H1 (cell line): Measurements from ENCODE around the gene NR3C2. TPM values are rescaled to one million over a fixed set of nuclear protein-coding genes. Genes with fewer than 3 reads are reported as not detected.

ENCODE experiments used
- CTCF ChIA-PET: fragments of 300-600 bp; sonication (Branson Sonifier 250); formaldehyde crosslinking; loops from one replicate; lab custom pipeline; 2021; ENCODE audit not compliant: partially characterized antibody; lab: Charles Lee
- POLR2A ChIA-PET: fragments of 300-600 bp; sonication (Branson Sonifier 250); formaldehyde crosslinking; loops from one replicate; lab custom pipeline; 2021; ENCODE audit warnings: inconsistent platforms; ENCODE audit not compliant: partially characterized antibody; lab: Charles Lee
- DNase-seq, 2 experiments: peaks; one replicate each; pipeline versions ENCODE4 v3.0.0 to v3.0.0-alpha.2; 2010 to 2022; ENCODE audit warnings: low spot score in 2 of 2, low read depth in 1 of 2, mixed read lengths in 1 of 2
- FAIRE-seq: peaks from 2 replicates; lab custom pipeline; 2011; peaks lifted over from hg19 to GRCh38; lab: Jason Lieb, UNC
- H2AFZ ChIP-seq: 2 replicates; pipeline ENCODE4 v1.8.1; 2012; ENCODE audit warnings: low read length, inconsistent platforms
- H2AK5ac ChIP-seq: 2 replicates; pipeline ENCODE4 v1.6.1; 2013; ENCODE audit warnings: low read depth, low read length
- H2BK120ac ChIP-seq: replicated peaks from 2 replicates; pipeline ENCODE3; 2013; ENCODE audit warnings: low read depth, low read length, inconsistent platforms
- H2BK12ac ChIP-seq: 2 replicates; pipeline ENCODE4 v1.6.1; 2013; ENCODE audit warnings: low read depth, low read length
- H2BK15ac ChIP-seq: 2 replicates; pipeline ENCODE4 v1.6.1; 2013; ENCODE audit warnings: low read length
- H2BK20ac ChIP-seq: 2 replicates; pipeline ENCODE4 v1.6.1; 2013; ENCODE audit warnings: low read length
- H2BK5ac ChIP-seq: 2 replicates; pipeline ENCODE4 v1.6.1; 2013; ENCODE audit warnings: low read depth, low read length
- H3K14ac ChIP-seq: 2 replicates; pipeline ENCODE4 v1.6.1; 2013; ENCODE audit warnings: inconsistent platforms; ENCODE audit not compliant: insufficient read length
- H3K18ac ChIP-seq: 2 replicates; pipeline ENCODE4 v1.6.1; 2013; ENCODE audit warnings: low read length; ENCODE audit errors: extremely low read depth
- H3K23ac ChIP-seq: 2 replicates; pipeline ENCODE4 v1.6.1; 2013; ENCODE audit warnings: inconsistent platforms; ENCODE audit not compliant: insufficient read length
- H3K23me2 ChIP-seq: 2 replicates; pipeline ENCODE4 v1.6.1; 2013; ENCODE audit warnings: low read depth, low read length
- H3K27ac ChIP-seq: 2 replicates; pipeline ENCODE4 v1.6.1; 2011; ENCODE audit warnings: low read depth, low read length, inconsistent platforms
- H3K27me3 ChIP-seq, 4 experiments: replicated peaks in 1 of 4; 1 replicate in 1 of 4; 2 replicates in 3 of 4; pipeline versions ENCODE4 v1.6.1 to v1.8.1; 2011 to 2013; ENCODE audit warnings: low read length in 3 of 4, mild to moderate bottlenecking in 3 of 4, inconsistent platforms in 2 of 4, mixed read lengths in 2 of 4, moderate library complexity in 1 of 4; ENCODE audit not compliant: control insufficient read depth in 3 of 4, insufficient read depth in 3 of 4; ENCODE audit errors: extremely low read depth in 1 of 4
- H3K36me3 ChIP-seq, 4 experiments: 2 replicates each; pipeline versions ENCODE4 v1.6.1 to v1.8.1; 2011 to 2013; ENCODE audit warnings: mild to moderate bottlenecking in 4 of 4, low read length in 3 of 4, moderate library complexity in 2 of 4, control low read depth in 1 of 4, inconsistent platforms in 1 of 4; ENCODE audit not compliant: insufficient read depth in 4 of 4, control insufficient read depth in 2 of 4
- H3K4ac ChIP-seq: replicated peaks from 2 replicates; pipeline ENCODE3; 2013; ENCODE audit warnings: low read length, low read depth, mixed read lengths, inconsistent platforms; ENCODE audit not compliant: insufficient read length
- H3K4me1 ChIP-seq, 4 experiments: replicated peaks in 1 of 4; 1 replicate in 1 of 4; 2 replicates in 3 of 4; pipeline versions ENCODE4 v1.6.1 to v1.8.1; 2011 to 2013; ENCODE audit warnings: low read length in 3 of 4, inconsistent platforms in 2 of 4, mixed read lengths in 1 of 4; ENCODE audit not compliant: insufficient read depth in 4 of 4, control insufficient read depth in 3 of 4
- H3K4me2 ChIP-seq, 2 experiments: 2 replicates each; pipeline versions ENCODE4 v1.6.1 to v1.8.1; 2011 to 2013; ENCODE audit warnings: low read depth in 2 of 2, low read length in 2 of 2, control low read depth in 1 of 2, inconsistent platforms in 1 of 2, mild to moderate bottlenecking in 1 of 2; ENCODE audit not compliant: insufficient read depth in 1 of 2
- H3K4me3 ChIP-seq, 4 experiments: fragments of 200-600, 300-600 bp in 1 of 4; sonication (generic), shearing (Covaris generic), sonication (Bioruptor Twin) in 1 of 4; 2 replicates each; pipeline versions ENCODE4 v1.5.1 to v1.8.1; 2011 to 2016; ENCODE audit warnings: low read length in 4 of 4, low read depth in 3 of 4, control low read depth in 2 of 4, inconsistent platforms in 2 of 4, mild to moderate bottlenecking in 2 of 4, mixed read lengths in 1 of 4, moderate library complexity in 1 of 4; ENCODE audit not compliant: insufficient read depth in 2 of 4; ENCODE audit errors: extremely low read depth in 1 of 4
- H3K56ac ChIP-seq: replicated peaks from 2 replicates; pipeline ENCODE3; 2013; ENCODE audit warnings: low read depth, mild to moderate bottlenecking, mixed read lengths, low read length, inconsistent platforms; ENCODE audit not compliant: insufficient read length
- H3K79me1 ChIP-seq: 2 replicates; pipeline ENCODE4 v1.6.1; 2013; ENCODE audit warnings: low read depth, low read length, control low read depth
- H3K79me2 ChIP-seq, 2 experiments: 2 replicates each; pipeline versions ENCODE4 v1.6.1 to v1.8.1; 2012 to 2013; ENCODE audit warnings: low read length in 2 of 2, mild to moderate bottlenecking in 2 of 2, inconsistent platforms in 1 of 2; ENCODE audit not compliant: insufficient read depth in 2 of 2, control insufficient read depth in 1 of 2
- H3K9ac ChIP-seq, 4 experiments: replicated peaks in 1 of 4; 1 replicate in 1 of 4; 2 replicates in 3 of 4; pipeline versions ENCODE4 v1.6.1 to v1.8.1; 2011 to 2013; ENCODE audit warnings: low read depth in 3 of 4, low read length in 3 of 4, control low read depth in 2 of 4, mild to moderate bottlenecking in 2 of 4, moderate library complexity in 2 of 4, inconsistent platforms in 1 of 4; ENCODE audit errors: extremely low read depth in 1 of 4
- H3K9me3 ChIP-seq, 2 experiments: 2 replicates each; pipeline versions ENCODE4 v1.6.1 to v1.8.1; 2012 to 2013; ENCODE audit warnings: mild to moderate bottlenecking in 2 of 2, moderate library complexity in 2 of 2, control low read depth in 1 of 2, inconsistent platforms in 1 of 2, low read depth in 1 of 2, low read length in 1 of 2, mixed read lengths in 1 of 2; ENCODE audit not compliant: insufficient read depth in 2 of 2
- H4K20me1 ChIP-seq, 2 experiments: replicated peaks in 1 of 2; 2 replicates each; pipeline versions ENCODE3 to v1.8.1; 2011 to 2013; ENCODE audit warnings: inconsistent platforms in 2 of 2, low read length in 2 of 2, mild to moderate bottlenecking in 1 of 2; ENCODE audit not compliant: insufficient read depth in 2 of 2, control insufficient read depth in 1 of 2
- H4K5ac ChIP-seq: 2 replicates; pipeline ENCODE4 v1.6.1; 2013; ENCODE audit warnings: low read length, low read depth, mixed read lengths, inconsistent platforms; ENCODE audit not compliant: insufficient read length
- H4K8ac ChIP-seq: 2 replicates; pipeline ENCODE4 v1.8.0; 2013; ENCODE audit warnings: mild to moderate bottlenecking, moderate library complexity, low read length, inconsistent platforms; ENCODE audit not compliant: insufficient read depth; ENCODE audit errors: extremely low read depth
- H4K91ac ChIP-seq: replicated peaks from 2 replicates; pipeline ENCODE3; 2013; ENCODE audit warnings: low read length, mixed read lengths, inconsistent platforms; ENCODE audit not compliant: insufficient read length
- SUZ12 ChIP-seq: fragments of 200-600 bp; sonication (generic); IDR thresholded peaks from 2 replicates; pipeline ENCODE4 v1.6.1; 2012; ENCODE audit warnings: mild to moderate bottlenecking, inconsistent platforms, low read length, moderate library complexity, mixed read lengths
- TEAD4 ChIP-seq: IDR thresholded peaks from 2 replicates; pipeline ENCODE4 v1.6.1; 2012; ENCODE audit warnings: low read depth, low read length, inconsistent platforms, mixed read lengths
- WGBS, 2 experiments: shearing (Covaris generic) in 1 of 2; methylation state at CpG; one replicate each; pipeline versions ENCODE4 v1.1.6 to v1.1.7; 2013 to 2015; ENCODE audit warnings: low lambda C conversion rate in 2 of 2, mixed read lengths in 2 of 2, inconsistent platforms in 1 of 2, low coverage in 1 of 2, missing lambda C conversion rate in 1 of 2; ENCODE audit not compliant: insufficient replicate concordance in 2 of 2, insufficient coverage in 1 of 2, insufficient read length in 1 of 2; ENCODE audit errors: extremely low coverage in 1 of 2, missing lambda C conversion rate in 1 of 2; 5-methylcytosine and 5-hydroxymethylcytosine counted together
- polyA plus RNA-seq, 7 experiments: library from polyadenylated mRNA; depleted of rRNA in 3 of 7; stranded (reverse) in 5 of 7; unstranded in 2 of 7; fragments of >200 nt in 5 of 7; fragments of 200-250 nt in 2 of 7; gene quantifications; 1 replicate in 5 of 7; 2 replicates in 1 of 7; 4 replicates in 1 of 7; pipeline versions ENCODE4 v1.2.1 to v1.2.3, GENCODE V29; 2011 to 2013; ENCODE audit warnings: missing spikeins in 2 of 7, mixed read lengths in 2 of 7
- total RNA-seq: library from RNA; stranded (reverse); fragmentation: NEBNext Ultra II Directional; extraction: Animal tissue kit (Norgen Biotek cat#: 25700); gene quantifications from 2 replicates; pipeline ENCODE4 v1.2.1, GENCODE V29; 2021

NR3C2 gene
- total and polyA plus RNA-seq, 2 of the 8 experiments (the other 6 are each of a cell fraction or from before 2014, with no cell fraction given), result 0.80 to 3.9 TPM

DNA sequence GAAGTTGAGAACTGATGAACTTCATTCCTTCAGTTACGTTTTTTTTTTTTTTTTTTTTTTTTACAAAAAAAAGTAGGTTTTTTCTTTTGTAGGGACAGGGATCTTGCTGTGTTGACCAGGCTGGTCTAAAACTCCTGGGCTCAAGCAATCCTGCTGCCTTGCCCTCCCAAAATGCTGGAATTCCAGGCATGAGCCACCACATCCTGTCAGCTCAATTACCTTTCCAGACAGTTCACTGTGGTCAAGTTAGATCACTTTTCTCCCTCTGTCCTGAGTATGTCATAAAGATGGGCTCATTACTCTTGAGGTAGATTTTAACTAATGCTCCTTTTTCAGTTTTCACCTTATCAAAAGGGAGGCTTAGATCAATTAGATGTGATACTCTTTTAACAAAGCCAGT lies 10.8 kb upstream of the NR3C2 start:
- no peak for FAIRE-seq
- CTCF ChIA-PET, result interaction anchor here (0.6 kb wide), 1 partner anchor 193 kb away, joined by 3 read pairs; no protein-coding TSS in a partner anchor

More for the DNA sequence above, 10.8 kb upstream of the NR3C2 start:
- POLR2A ChIA-PET, result no interaction called here
- H2BK15ac ChIP-seq, result no peak overlapping the region
- no peak overlapping the region for H4K8ac ChIP-seq
- no peaks in the 10 kb centered on the region for H4K20me1 ChIP-seq
- TF ChIP-seq SUZ12 (no peak), TEAD4 (0 out of 2 replicates have a peak, but pooled peaks have one; percentile 39)
- TF ChIP-seq, all 59 proteins: peak for 1
- Histone ChIP-seq H3K9me3 (no peaks in the 10 kb centered on the region), H3K4me2 (no peak overlapping the region), H3K56ac (no peak overlapping the region), H2AFZ (no peak overlapping the region), H2BK20ac (no peak overlapping the region), H3K23me2 (no peaks in the 10 kb centered on the region), H4K5ac (no peak overlapping the region), H3K9ac (no peak overlapping the region), H3K36me3 (no peaks in the 10 kb centered on the region), H3K18ac (no peak overlapping the region), H3K4me3 (no peak overlapping the region), H3K27me3 (no peaks in the 10 kb centered on the region), H3K14ac (no peak overlapping the region), H3K27ac (no peak overlapping the region), H3K23ac (no peak overlapping the region), H3K4ac (no peak overlapping the region), H3K4me1 (no peaks in the 10 kb centered on the region), H2BK5ac (no peak overlapping the region), H2BK12ac (no peak overlapping the region), H3K79me2 (no peaks in the 10 kb centered on the region), H2BK120ac (no peak overlapping the region), H4K91ac (no peak overlapping the region), H3K79me1 (no peaks in the 10 kb centered on the region), H2AK5ac (no peak overlapping the region)
- DNase-seq, result no peak
- no CpG with 5 or more reads among the region's 1 CpG for WGBS, 2 experiments
